H1 (cell line): ENCODE data around the gene JOSD2. TPM values are rescaled to one million over a fixed set of nuclear protein-coding genes. Genes with fewer than 3 reads are reported as not detected.

Experiments
- CEBPB ChIP-seq: IDR thresholded peaks from 2 replicates; pipeline ENCODE4 v1.6.1; 2012; ENCODE audit warnings: low read depth, low read length
- CHD2 ChIP-seq: IDR thresholded peaks from 2 replicates; pipeline ENCODE4 v1.6.1; 2012; ENCODE audit warnings: low read length, improper control_type of control experiment
- EP300 ChIP-seq, 2 experiments: IDR thresholded peaks; 1 replicate in 1 of 2; 2 replicates in 1 of 2; pipeline ENCODE4 v1.6.1; 2011 to 2012; ENCODE audit warnings: low read depth in 2 of 2, low read length in 2 of 2, mild to moderate bottlenecking in 2 of 2, borderline replicate concordance in 1 of 2, inconsistent platforms in 1 of 2, moderate library complexity in 1 of 2
- HDAC2 ChIP-seq, 2 experiments: fragments of 300-600 bp in 1 of 2; sonication (generic) in 1 of 2; IDR thresholded peaks; 2 replicates each; pipeline ENCODE4 v1.6.1; 2011 to 2012; ENCODE audit warnings: low read depth in 2 of 2, low read length in 2 of 2, mild to moderate bottlenecking in 2 of 2, moderate library complexity in 2 of 2, borderline replicate concordance in 1 of 2, inconsistent platforms in 1 of 2
- KDM1A ChIP-seq: fragments of 200-600, 300-600 bp; sonication (generic); IDR thresholded peaks from 2 replicates; pipeline ENCODE4 v1.7.1; 2016; ENCODE audit warnings: mild to moderate bottlenecking, low read length, borderline replicate concordance
- RAD21 ChIP-seq, 2 experiments: IDR thresholded peaks in 1 of 2; conservative IDR thresholded peaks in 1 of 2; 2 replicates each; pipeline ENCODE4 v1.6.1; 2011; ENCODE audit warnings: low read depth in 2 of 2, low read length in 2 of 2, improper control_type of control experiment in 1 of 2, inconsistent platforms in 1 of 2, mild to moderate bottlenecking in 1 of 2, moderate library complexity in 1 of 2
- RFX5 ChIP-seq: IDR thresholded peaks from 2 replicates; pipeline ENCODE4 v1.6.1; 2011; ENCODE audit warnings: low read depth, low read length, improper control_type of control experiment, borderline replicate concordance
- RXRA ChIP-seq: IDR thresholded peaks from 2 replicates; pipeline ENCODE4 v1.6.1; 2011; ENCODE audit warnings: low read depth, mild to moderate bottlenecking, low read length, moderate library complexity; ENCODE audit not compliant: insufficient read depth
- SIN3A ChIP-seq, 2 experiments: IDR thresholded peaks in 1 of 2; conservative IDR thresholded peaks in 1 of 2; 2 replicates each; pipeline ENCODE4 v1.6.1; 2011 to 2012; ENCODE audit warnings: low read length in 2 of 2, improper control_type of control experiment in 1 of 2, low read depth in 1 of 2, mild to moderate bottlenecking in 1 of 2
- TAF7 ChIP-seq: optimal IDR thresholded peaks from 2 replicates; pipeline ENCODE3; 2011; ENCODE audit warnings: low read depth, mild to moderate bottlenecking, inconsistent platforms, low read length, moderate library complexity, borderline replicate concordance
- TCF12 ChIP-seq: IDR thresholded peaks from 2 replicates; pipeline ENCODE4 v1.6.1; 2011; ENCODE audit warnings: low read depth, mild to moderate bottlenecking, low read length
- YY1 ChIP-seq: IDR thresholded peaks from 2 replicates; pipeline ENCODE4 v1.6.1; 2011; ENCODE audit warnings: low read depth, mild to moderate bottlenecking, low read length
- ZNF274 ChIP-seq: IDR thresholded peaks from 2 replicates; pipeline ENCODE4 v1.7.0; 2012; ENCODE audit warnings: low read length, borderline replicate concordance; ENCODE audit errors: extremely low read depth
- polyA plus RNA-seq, 7 experiments: library from polyadenylated mRNA; depleted of rRNA in 3 of 7; stranded (reverse) in 5 of 7; unstranded in 2 of 7; fragments of >200 nt in 5 of 7; fragments of 200-250 nt in 2 of 7; gene quantifications; 1 replicate in 5 of 7; 2 replicates in 1 of 7; 4 replicates in 1 of 7; pipeline versions ENCODE4 v1.2.1 to v1.2.3, GENCODE V29; 2011 to 2013; ENCODE audit warnings: missing spikeins in 2 of 7, mixed read lengths in 2 of 7
- total RNA-seq: library from RNA; stranded (reverse); fragmentation: NEBNext Ultra II Directional; extraction: Animal tissue kit (Norgen Biotek cat#: 25700); gene quantifications from 2 replicates; pipeline ENCODE4 v1.2.1, GENCODE V29; 2021
- TF ChIP-seq, protein P1 (sequence below): IDR thresholded peaks from 2 replicates; pipeline ENCODE4 v1.6.1; 2011; ENCODE audit warnings: low read depth, mild to moderate bottlenecking, low read length; ENCODE audit not compliant: insufficient read depth
- TF ChIP-seq, protein P2 (sequence below): IDR thresholded peaks from 2 replicates; pipeline ENCODE4 v1.6.1; 2012; ENCODE audit warnings: low read length, inconsistent platforms

Gene JOSD2
- total and polyA plus RNA-seq, 2 of the 8 experiments (the other 6 are each of a cell fraction or from before 2014, with no cell fraction given): 1.9 to 6.6 TPM

DNA sequence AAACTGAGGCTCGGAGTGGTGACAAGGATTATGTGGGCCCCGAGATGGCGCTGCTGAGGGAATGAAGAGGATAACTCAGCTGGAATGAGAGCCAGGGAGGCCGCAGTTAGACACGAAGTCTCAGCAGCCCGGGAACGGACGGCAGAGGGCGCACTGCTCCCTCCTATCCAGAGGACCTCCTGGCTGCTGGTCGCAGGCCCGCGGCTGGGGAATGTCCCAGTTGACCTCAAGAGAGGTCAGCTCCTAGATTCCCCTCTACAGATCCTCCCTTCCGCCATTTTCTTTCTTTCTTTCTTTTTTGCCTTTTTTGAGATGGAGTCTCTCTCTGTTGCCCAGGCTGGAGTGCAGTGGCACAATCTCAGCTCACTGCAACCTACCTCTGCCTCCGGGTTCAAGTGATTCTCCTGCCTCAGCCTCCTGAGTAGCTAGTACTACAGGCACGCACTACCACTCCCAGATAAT, 26.8 kb upstream of the JOSD2 start (continued):
- TF ChIP-seq TCF12: 0 out of 2 replicates have a peak, but pooled peaks have one; percentile 24
- TF ChIP-seq HDAC2 (IDR thresholded peaks at IDR 0.05; ENCODE audit: borderline replicate concordance in 1 of 2, low read depth in 2 of 2, low read length in 2 of 2): peak in 1 of 2 experiments; percentile 51; a peak in 1 of 4 replicates
- TF ChIP-seq RXRA: peak; percentile 78; the same call in 1 of the 2 replicates
- no peak for TF ChIP-seq TAF7
- peak; percentile 86 for TF ChIP-seq KDM1A
- TF ChIP-seq SIN3A (conservative IDR thresholded peaks at IDR 0.05 in 1 of 2, IDR thresholded peaks at IDR 0.05 in 1 of 2; ENCODE audit: low read depth in 1 of 2, low read length in 2 of 2): peak in 1 of 2 experiments; percentile 58; a peak in 1 of 4 replicates
- TF ChIP-seq, protein P1, sequence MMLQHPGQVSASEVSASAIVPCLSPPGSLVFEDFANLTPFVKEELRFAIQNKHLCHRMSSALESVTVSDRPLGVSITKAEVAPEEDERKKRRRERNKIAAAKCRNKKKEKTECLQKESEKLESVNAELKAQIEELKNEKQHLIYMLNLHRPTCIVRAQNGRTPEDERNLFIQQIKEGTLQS: no peak
- no peak for TF ChIP-seq ZNF274
- TF ChIP-seq EP300 (IDR thresholded peaks at IDR 0.05; ENCODE audit: borderline replicate concordance in 1 of 2, low read depth in 2 of 2, low read length in 2 of 2): peak in 1 of 2 experiments; percentile 16; a peak in 1 of 3 replicates
- TF ChIP-seq RFX5: peak; percentile 42; the same call in 1 of the 2 replicates
- TF ChIP-seq RAD21 (IDR thresholded peaks at IDR 0.05 in 1 of 2, conservative IDR thresholded peaks at IDR 0.05 in 1 of 2; ENCODE audit: low read depth in 2 of 2, low read length in 2 of 2): peak; percentile 89 to 91
- TF ChIP-seq CEBPB: no peak
- TF ChIP-seq CHD2: peak; percentile 66
- TF ChIP-seq, protein P2, sequence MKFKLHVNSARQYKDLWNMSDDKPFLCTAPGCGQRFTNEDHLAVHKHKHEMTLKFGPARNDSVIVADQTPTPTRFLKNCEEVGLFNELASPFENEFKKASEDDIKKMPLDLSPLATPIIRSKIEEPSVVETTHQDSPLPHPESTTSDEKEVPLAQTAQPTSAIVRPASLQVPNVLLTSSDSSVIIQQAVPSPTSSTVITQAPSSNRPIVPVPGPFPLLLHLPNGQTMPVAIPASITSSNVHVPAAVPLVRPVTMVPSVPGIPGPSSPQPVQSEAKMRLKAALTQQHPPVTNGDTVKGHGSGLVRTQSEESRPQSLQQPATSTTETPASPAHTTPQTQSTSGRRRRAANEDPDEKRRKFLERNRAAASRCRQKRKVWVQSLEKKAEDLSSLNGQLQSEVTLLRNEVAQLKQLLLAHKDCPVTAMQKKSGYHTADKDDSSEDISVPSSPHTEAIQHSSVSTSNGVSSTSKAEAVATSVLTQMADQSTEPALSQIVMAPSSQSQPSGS: no peak
- peak; percentile 87 for TF ChIP-seq YY1
